ENCODE results near the gene SFT2D1. TPM values are rescaled to one million over a fixed set of nuclear protein-coding genes. Genes with fewer than 3 reads are reported as not detected.

The SFT2D1 gene
- total and polyA plus RNA-seq, 5 donors, result 23.6 to 45.8 (median 24.9) TPM

- Histone ChIP-seq H3K27me3 (ENCODE audit: control insufficient read depth, insufficient read depth) (no peaks in the 10 kb centered on the region), H3K4me1 (ENCODE audit: control insufficient read depth, insufficient read depth, low read length) (peaks cover 5% of the 10 kb centered on the region), H3K9me3 (ENCODE audit: control insufficient read depth, low read length) (no peaks in the 10 kb centered on the region), H3K27ac (ENCODE audit: low read length) (no peak overlapping the region), H3K4me3 (ENCODE audit: low read length) (no peak overlapping the region)
- DNase-seq, result no peak
- WGBS, result 98% methylated on average over 8 of the region's 8 CpGs
- intact Hi-C loops (cut with DNase I), result no loop called here
- no peak for ATAC-seq
These were observed 7.5 kb downstream of the SFT2D1 start for GRCh38 chr6:166334878-166335277.

GRCh38 chr6:166333172-166333995, 9.0 kb downstream of the SFT2D1 start:
- no peak overlapping the region for H3K27ac ChIP-seq (ENCODE audit: low read length)
- 84% methylated on average over 23 of the region's 23 CpGs for WGBS

DNA sequence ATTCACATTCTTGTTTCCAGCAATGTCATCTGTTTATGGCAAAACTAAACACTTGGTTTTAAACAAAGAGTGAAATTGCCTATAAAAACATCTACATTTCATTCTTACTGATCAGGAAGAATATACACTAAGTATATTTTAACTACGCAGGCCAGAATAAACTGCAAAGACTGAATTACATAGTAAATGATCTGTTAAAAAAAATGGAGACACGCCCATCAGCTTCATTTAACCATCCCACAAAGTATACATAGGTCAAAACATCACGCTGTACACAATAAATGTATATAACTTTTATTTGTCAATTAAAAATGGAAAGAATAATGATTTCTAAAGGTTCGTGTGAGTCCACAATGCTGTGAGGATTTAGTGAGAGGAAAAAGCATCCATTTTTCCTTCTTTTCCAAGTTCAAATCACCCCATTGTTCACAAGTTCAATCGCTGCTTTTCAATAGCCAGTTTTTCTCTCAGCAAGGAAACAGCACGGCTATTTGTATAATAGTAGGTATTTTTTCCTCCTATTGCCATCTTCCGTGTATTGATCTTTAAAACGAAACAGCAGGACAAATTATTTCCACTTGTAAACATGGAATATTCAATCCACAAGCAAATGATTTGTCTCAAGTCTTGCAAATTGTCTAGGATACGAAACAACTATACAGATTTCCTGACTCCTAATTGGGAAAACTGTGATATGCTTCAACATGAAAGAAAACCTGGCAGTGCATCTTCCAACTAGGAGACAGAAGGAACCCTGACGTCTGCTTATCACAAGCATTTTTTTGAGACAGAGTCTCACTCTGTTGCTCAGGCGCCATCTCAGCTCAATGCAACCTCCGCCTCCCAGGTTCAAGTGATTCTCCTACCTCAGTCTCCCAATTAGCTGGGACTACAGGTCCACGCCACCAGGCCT, 10.6 kb downstream of the SFT2D1 start:
- ATAC-seq (no peak), DNase-seq (no peak)
- H3K27ac ChIP-seq (ENCODE audit: low read length), result no peak overlapping the region
- 81% methylated on average over 13 of the region's 13 CpGs for WGBS
- no peaks in the 10 kb centered on the region for H3K9me3 ChIP-seq (ENCODE audit: control insufficient read depth, low read length)
- no peaks in the 10 kb centered on the region for H3K4me1 ChIP-seq (ENCODE audit: control insufficient read depth, insufficient read depth, low read length)
- intact Hi-C loops (cut with DNase I), result no loop called here
- no peak overlapping the region for H3K4me3 ChIP-seq (ENCODE audit: low read length)
- H3K27me3 ChIP-seq (ENCODE audit: control insufficient read depth, insufficient read depth), result no peaks in the 10 kb centered on the region

More at GRCh38 chr6:166333172-166333995, 9.0 kb downstream of the SFT2D1 start:
- Histone ChIP-seq H3K9me3 (ENCODE audit: control insufficient read depth, low read length) (no peaks in the 10 kb centered on the region), H3K4me1 (ENCODE audit: control insufficient read depth, insufficient read depth, low read length) (no peaks in the 10 kb centered on the region), H3K27me3 (ENCODE audit: control insufficient read depth, insufficient read depth) (no peaks in the 10 kb centered on the region), H3K4me3 (ENCODE audit: low read length) (no peak overlapping the region)
- DNase-seq, result no peak
- intact Hi-C loops (cut with DNase I), result no loop called here
- ATAC-seq, result peak in 1 of 2 donors; percentile 12

GRCh38 chr6:166330612-166331011, 11.7 kb downstream of the SFT2D1 start:
- H3K27ac ChIP-seq (ENCODE audit: low read length), result no peak overlapping the region
- WGBS, result 25% methylated on average over 11 of the region's 11 CpGs

DNA sequence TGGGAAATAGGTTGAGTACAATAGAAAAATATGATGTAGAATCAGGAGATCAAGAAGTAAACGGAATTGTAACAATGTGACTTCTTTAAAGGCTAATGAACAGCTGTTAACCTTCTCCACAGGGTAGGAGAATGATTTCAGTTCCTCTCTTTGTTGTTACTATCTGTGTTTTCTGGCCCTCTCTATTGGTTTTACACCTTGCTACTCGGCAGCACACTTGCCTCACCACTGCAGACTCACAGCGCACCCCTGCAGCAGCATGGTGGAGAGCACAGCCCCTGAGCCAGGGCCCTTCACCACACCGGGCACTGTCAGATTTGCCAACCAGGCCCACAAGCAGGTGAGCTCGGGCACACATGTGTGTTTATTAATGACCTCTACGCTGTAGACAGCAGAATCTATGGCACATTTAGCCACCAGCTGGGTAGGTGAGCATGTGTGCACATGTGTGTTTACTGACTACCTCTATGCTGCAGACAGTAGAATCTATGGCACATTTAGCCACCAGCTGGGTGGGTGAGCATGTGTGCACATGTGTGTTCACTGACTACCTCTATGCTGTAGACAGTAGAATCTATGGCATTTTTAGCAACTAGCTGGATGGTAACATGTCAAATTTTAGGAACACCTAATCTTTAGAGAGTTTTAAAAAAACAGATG, 16.8 kb downstream of the SFT2D1 start:
- WGBS, result 80% methylated on average over 6 of the region's 6 CpGs
- no peak for ATAC-seq
- Histone ChIP-seq H3K27me3 (ENCODE audit: control insufficient read depth, insufficient read depth) (no peaks in the 10 kb centered on the region), H3K9me3 (ENCODE audit: control insufficient read depth, low read length) (no peaks in the 10 kb centered on the region), H3K4me3 (ENCODE audit: low read length) (no peak overlapping the region), H3K4me1 (ENCODE audit: control insufficient read depth, insufficient read depth, low read length) (peaks cover 2% of the 10 kb centered on the region), H3K27ac (ENCODE audit: low read length) (no peak overlapping the region)
- intact Hi-C loops (cut with DNase I), result no loop called here
- DNase-seq, result no peak

More at GRCh38 chr6:166330612-166331011, 11.7 kb downstream of the SFT2D1 start:
- ATAC-seq, result peak; percentile 86 to 93
- intact Hi-C loops (cut with DNase I), result no loop called here
- DNase-seq, result peak; percentile 71 to 84 (median 82)
- H3K4me1 ChIP-seq (ENCODE audit: control insufficient read depth, insufficient read depth, low read length), result peaks cover under 1% of the 10 kb centered on the region
- H3K27me3 ChIP-seq (ENCODE audit: control insufficient read depth, insufficient read depth), result no peaks in the 10 kb centered on the region
- H3K4me3 ChIP-seq (ENCODE audit: low read length), result no peak overlapping the region
- no peaks in the 10 kb centered on the region for H3K9me3 ChIP-seq (ENCODE audit: control insufficient read depth, low read length)

DNA sequence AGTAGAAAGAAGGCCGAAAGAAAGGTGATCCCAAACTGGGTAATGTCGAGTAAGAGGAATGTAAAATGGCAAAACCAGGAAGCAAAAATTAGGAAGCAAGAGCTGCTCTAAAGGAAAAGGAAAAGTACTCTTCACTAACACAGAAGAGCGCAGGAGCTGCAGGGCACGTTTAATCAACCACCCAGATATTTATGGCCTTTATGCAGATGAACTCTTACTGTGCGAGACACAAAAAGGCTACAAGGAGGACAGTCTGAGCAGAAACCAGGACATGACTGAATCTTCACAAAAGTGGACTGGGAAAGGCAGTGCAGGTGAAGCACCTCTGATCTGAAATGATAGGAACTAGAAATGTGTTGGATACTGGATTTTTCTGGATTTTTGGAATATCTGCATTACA, 18.9 kb downstream of the SFT2D1 start:
- Histone ChIP-seq H3K4me1 (ENCODE audit: control insufficient read depth, insufficient read depth, low read length) (peaks cover 2% of the 10 kb centered on the region), H3K9me3 (ENCODE audit: control insufficient read depth, low read length) (no peaks in the 10 kb centered on the region), H3K27ac (ENCODE audit: low read length) (no peak overlapping the region), H3K27me3 (ENCODE audit: control insufficient read depth, insufficient read depth) (no peaks in the 10 kb centered on the region), H3K4me3 (ENCODE audit: low read length) (no peak overlapping the region)
- WGBS, result 88% methylated on average over 5 of the region's 5 CpGs
- no peak for DNase-seq
- intact Hi-C loops (cut with DNase I), result no loop called here
- ATAC-seq, result no peak

- Histone ChIP-seq H3K27ac (ENCODE audit: low read length) (no peak overlapping the region), H3K27me3 (ENCODE audit: control insufficient read depth, insufficient read depth) (no peaks in the 10 kb centered on the region), H3K4me1 (ENCODE audit: control insufficient read depth, insufficient read depth, low read length) (no peaks in the 10 kb centered on the region), H3K9me3 (ENCODE audit: control insufficient read depth, low read length) (no peaks in the 10 kb centered on the region), H3K4me3 (ENCODE audit: low read length) (no peak overlapping the region)
- 66% methylated on average over 18 of the region's 18 CpGs for WGBS
- peak; percentile 81 to 95 for ATAC-seq
- intact Hi-C loops (cut with DNase I), result loop anchor here in 1 of 4 donors (10.0 kb wide), 1 partner anchor 76 kb away; no protein-coding TSS in a partner anchor
- peak in 2 of 3 donors; percentile 65 to 72 for DNase-seq
These were observed 23.4 kb downstream of the SFT2D1 start for GRCh38 chr6:166318649-166319600.

DNA sequence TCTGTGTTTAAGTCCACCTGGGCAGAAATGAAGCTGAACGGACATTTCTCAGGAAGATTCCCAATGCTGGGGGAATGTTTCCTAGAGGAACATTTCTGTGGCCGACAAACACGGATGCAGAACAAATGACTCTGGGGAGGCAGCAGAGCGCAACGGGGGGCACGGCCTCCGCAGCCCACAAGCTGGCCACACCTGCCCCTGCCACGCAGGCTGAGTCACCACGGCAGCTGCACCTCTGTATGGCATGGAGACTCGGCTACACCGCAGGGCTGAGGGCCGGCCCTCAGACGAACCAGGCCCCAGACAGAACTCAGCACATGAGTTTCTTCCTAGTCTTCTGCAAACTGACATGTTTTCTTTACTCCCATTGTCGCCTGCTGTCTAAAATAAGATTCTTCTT, 24.1 kb downstream of the SFT2D1 start:
- DNase-seq (no peak), ATAC-seq (peak; percentile 40 to 43)
- intact Hi-C loops (cut with DNase I), result loop anchor here in 1 of 4 donors (10.0 kb wide), 1 partner anchor 77 kb away; no protein-coding TSS in a partner anchor
- no peaks in the 10 kb centered on the region for H3K4me1 ChIP-seq (ENCODE audit: control insufficient read depth, insufficient read depth, low read length)
- WGBS, result 81% methylated on average over 14 of the region's 14 CpGs
- no peak overlapping the region for H3K27ac ChIP-seq (ENCODE audit: low read length)
- H3K4me3 ChIP-seq (ENCODE audit: low read length), result no peak overlapping the region
- H3K9me3 ChIP-seq (ENCODE audit: control insufficient read depth, low read length), result no peaks in the 10 kb centered on the region
- no peaks in the 10 kb centered on the region for H3K27me3 ChIP-seq (ENCODE audit: control insufficient read depth, insufficient read depth)

GRCh38 chr6:166317261-166318212, 24.8 kb downstream of the SFT2D1 start:
- ATAC-seq (peak; percentile 20 to 23), DNase-seq (no peak)
- intact Hi-C loops (cut with DNase I), result loop anchor here in 1 of 4 donors (10.0 kb wide), 1 partner anchor 77 kb away; no protein-coding TSS in a partner anchor
- Histone ChIP-seq H3K27me3 (ENCODE audit: control insufficient read depth, insufficient read depth) (no peaks in the 10 kb centered on the region), H3K4me1 (ENCODE audit: control insufficient read depth, insufficient read depth, low read length) (no peaks in the 10 kb centered on the region), H3K4me3 (ENCODE audit: low read length) (no peak overlapping the region), H3K27ac (ENCODE audit: low read length) (no peak overlapping the region), H3K9me3 (ENCODE audit: control insufficient read depth, low read length) (no peaks in the 10 kb centered on the region)
- 88% methylated on average over 19 of the region's 19 CpGs for WGBS

Measured in right cardiac atrium (tissue), 5 donors.